OCI-LY3 (cell line): ENCODE results near the gene METTL17.
A peak's percentile ranks its signal among the peaks of the same experiment; 100 is the strongest.

Source experiments
- H2AFZ ChIP-seq: fragments of 200-600, 300-600 bp; shearing (Covaris generic); 2 replicates; pipeline ENCODE4 v1.6.0; 2014; ENCODE audit warnings: antibody characterized with exemption, low read depth, low read length
- H3K27ac ChIP-seq: fragments of 200-600, 300-600 bp; sonication (generic); 2 replicates; pipeline ENCODE4 v1.5.1; 2014; ENCODE audit warnings: mild to moderate bottlenecking, low read length, moderate library complexity, mixed read lengths
- H3K27me3 ChIP-seq: fragments of 200-600, 300-600 bp; sonication (generic); 2 replicates; pipeline ENCODE4 v1.6.1; 2014; ENCODE audit warnings: low read depth, low read length, mixed read lengths
- H3K36me3 ChIP-seq: fragments of 200-600, 300-600 bp; sonication (generic); replicated peaks from 2 replicates; pipeline ENCODE3; 2014; ENCODE audit warnings: low read depth, low read length, mixed read lengths
- H3K4me1 ChIP-seq: fragments of 300-600, 200-600 bp; sonication (generic); 2 replicates; pipeline ENCODE4 v1.6.1; 2014; ENCODE audit warnings: low read length, mixed read lengths
- H3K4me2 ChIP-seq: fragments of 200-600, 300-600 bp; sonication (generic); 2 replicates; pipeline ENCODE4 v1.6.1; 2014; ENCODE audit warnings: low read length, mixed read lengths
- H3K4me3 ChIP-seq: fragments of 300-600, 200-600 bp; sonication (generic); 2 replicates; pipeline ENCODE4 v1.5.1; 2014; ENCODE audit warnings: antibody characterized with exemption, mild to moderate bottlenecking, low read length, moderate library complexity
- H3K79me2 ChIP-seq: fragments of 300-600, 200-600 bp; shearing (Covaris generic); 2 replicates; pipeline ENCODE4 v1.6.1; 2014; ENCODE audit warnings: mild to moderate bottlenecking, low read length, mixed read lengths
- H3K9ac ChIP-seq: fragments of 300-600, 200-600 bp; shearing (Covaris generic); 2 replicates; pipeline ENCODE4 v1.6.0; 2014; ENCODE audit warnings: mild to moderate bottlenecking, low read length, moderate library complexity
- H3K9me3 ChIP-seq: fragments of 200-600, 300-600 bp; shearing (Covaris generic); 2 replicates; pipeline ENCODE4 v1.6.1; 2014; ENCODE audit warnings: low read length, mixed read lengths; ENCODE audit not compliant: insufficient read depth
- H4K20me1 ChIP-seq: fragments of 200-600, 300-600 bp; sonication (generic); 2 replicates; pipeline ENCODE4 v1.6.1; 2016; ENCODE audit warnings: low read length, mixed read lengths; ENCODE audit not compliant: insufficient read depth
- EZH2phosphoT487 ChIP-seq: fragments of 200-600 bp; shearing (Covaris generic); IDR thresholded peaks from 2 replicates; pipeline ENCODE4 v1.6.1; 2018; ENCODE audit warnings: antibody characterized with exemption, mixed run types, low read depth
- TF ChIP-seq, protein P1 (sequence below): fragments of 200-600, 300-600 bp; sonication (generic); IDR thresholded peaks from 2 replicates; pipeline ENCODE4 v1.5.1; 2014; ENCODE audit warnings: antibody characterized with exemption, low read length, low read depth

Gene METTL17

GRCh38 chr14:21014761-21015190, 25.0 kb downstream of the METTL17 start:
- Histone ChIP-seq H3K9me3 (no peaks in the 10 kb centered on the region), H3K4me3 (no peak overlapping the region), H3K9ac (no peak overlapping the region), H3K36me3 (no peaks in the 10 kb centered on the region), H3K27ac (no peak overlapping the region), H3K4me2 (no peak overlapping the region), H4K20me1 (no peaks in the 10 kb centered on the region), H2AFZ (no peak overlapping the region), H3K4me1 (no peaks in the 10 kb centered on the region), H3K27me3 (peaks cover 39% of the 10 kb centered on the region), H3K79me2 (no peaks in the 10 kb centered on the region)
- TF ChIP-seq, protein P1, sequence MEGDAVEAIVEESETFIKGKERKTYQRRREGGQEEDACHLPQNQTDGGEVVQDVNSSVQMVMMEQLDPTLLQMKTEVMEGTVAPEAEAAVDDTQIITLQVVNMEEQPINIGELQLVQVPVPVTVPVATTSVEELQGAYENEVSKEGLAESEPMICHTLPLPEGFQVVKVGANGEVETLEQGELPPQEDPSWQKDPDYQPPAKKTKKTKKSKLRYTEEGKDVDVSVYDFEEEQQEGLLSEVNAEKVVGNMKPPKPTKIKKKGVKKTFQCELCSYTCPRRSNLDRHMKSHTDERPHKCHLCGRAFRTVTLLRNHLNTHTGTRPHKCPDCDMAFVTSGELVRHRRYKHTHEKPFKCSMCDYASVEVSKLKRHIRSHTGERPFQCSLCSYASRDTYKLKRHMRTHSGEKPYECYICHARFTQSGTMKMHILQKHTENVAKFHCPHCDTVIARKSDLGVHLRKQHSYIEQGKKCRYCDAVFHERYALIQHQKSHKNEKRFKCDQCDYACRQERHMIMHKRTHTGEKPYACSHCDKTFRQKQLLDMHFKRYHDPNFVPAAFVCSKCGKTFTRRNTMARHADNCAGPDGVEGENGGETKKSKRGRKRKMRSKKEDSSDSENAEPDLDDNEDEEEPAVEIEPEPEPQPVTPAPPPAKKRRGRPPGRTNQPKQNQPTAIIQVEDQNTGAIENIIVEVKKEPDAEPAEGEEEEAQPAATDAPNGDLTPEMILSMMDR, result peak; percentile 88
- TF ChIP-seq EZH2phosphoT487, result no peak

DNA sequence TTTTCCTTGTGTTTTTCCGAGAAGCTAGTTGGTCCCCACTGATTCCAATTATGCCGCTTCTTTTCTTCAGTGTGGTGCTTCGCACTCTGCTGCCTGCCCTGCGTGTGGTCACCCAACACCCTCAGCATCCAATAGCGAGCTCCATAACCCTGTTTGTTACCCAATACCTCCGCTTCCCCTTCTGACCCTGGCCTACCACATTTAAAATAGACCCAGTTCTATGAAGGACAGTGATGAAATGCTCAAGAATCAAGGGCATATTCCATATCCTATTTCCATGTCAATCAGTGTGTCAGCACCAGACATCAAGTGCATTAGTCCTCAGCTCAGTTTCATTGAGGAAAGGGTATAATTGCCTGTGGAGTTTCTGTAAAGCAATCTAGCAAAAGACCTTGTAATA, 25.5 kb downstream of the METTL17 start:
- no peaks in the 10 kb centered on the region for H3K36me3 ChIP-seq
- H2AFZ ChIP-seq, result no peak overlapping the region
- TF ChIP-seq EZH2phosphoT487, result no peak
- TF ChIP-seq, protein P1, result no peak
- no peaks in the 10 kb centered on the region for H4K20me1 ChIP-seq
- no peak overlapping the region for H3K9ac ChIP-seq
- no peak overlapping the region for H3K4me2 ChIP-seq
- H3K27me3 ChIP-seq, result peaks cover 39% of the 10 kb centered on the region
- no peak overlapping the region for H3K4me3 ChIP-seq
- H3K4me1 ChIP-seq, result no peaks in the 10 kb centered on the region
- no peaks in the 10 kb centered on the region for H3K79me2 ChIP-seq
- no peak overlapping the region for H3K27ac ChIP-seq
- no peaks in the 10 kb centered on the region for H3K9me3 ChIP-seq

- H3K9me3 ChIP-seq, result no peaks in the 10 kb centered on the region
- H3K79me2 ChIP-seq, result no peaks in the 10 kb centered on the region
- H3K4me2 ChIP-seq, result no peak overlapping the region
- H4K20me1 ChIP-seq, result no peaks in the 10 kb centered on the region
- H3K27me3 ChIP-seq, result peaks cover 40% of the 10 kb centered on the region
- no peak overlapping the region for H2AFZ ChIP-seq
- no peak for TF ChIP-seq EZH2phosphoT487
- TF ChIP-seq, protein P1, result no peak
- no peak overlapping the region for H3K27ac ChIP-seq
- H3K4me3 ChIP-seq, result no peak overlapping the region
- no peaks in the 10 kb centered on the region for H3K36me3 ChIP-seq
- no peaks in the 10 kb centered on the region for H3K4me1 ChIP-seq
- H3K9ac ChIP-seq, result no peak overlapping the region
Measured at GRCh38 chr14:21016413-21017190, 26.8 kb downstream of the METTL17 start.

DNA sequence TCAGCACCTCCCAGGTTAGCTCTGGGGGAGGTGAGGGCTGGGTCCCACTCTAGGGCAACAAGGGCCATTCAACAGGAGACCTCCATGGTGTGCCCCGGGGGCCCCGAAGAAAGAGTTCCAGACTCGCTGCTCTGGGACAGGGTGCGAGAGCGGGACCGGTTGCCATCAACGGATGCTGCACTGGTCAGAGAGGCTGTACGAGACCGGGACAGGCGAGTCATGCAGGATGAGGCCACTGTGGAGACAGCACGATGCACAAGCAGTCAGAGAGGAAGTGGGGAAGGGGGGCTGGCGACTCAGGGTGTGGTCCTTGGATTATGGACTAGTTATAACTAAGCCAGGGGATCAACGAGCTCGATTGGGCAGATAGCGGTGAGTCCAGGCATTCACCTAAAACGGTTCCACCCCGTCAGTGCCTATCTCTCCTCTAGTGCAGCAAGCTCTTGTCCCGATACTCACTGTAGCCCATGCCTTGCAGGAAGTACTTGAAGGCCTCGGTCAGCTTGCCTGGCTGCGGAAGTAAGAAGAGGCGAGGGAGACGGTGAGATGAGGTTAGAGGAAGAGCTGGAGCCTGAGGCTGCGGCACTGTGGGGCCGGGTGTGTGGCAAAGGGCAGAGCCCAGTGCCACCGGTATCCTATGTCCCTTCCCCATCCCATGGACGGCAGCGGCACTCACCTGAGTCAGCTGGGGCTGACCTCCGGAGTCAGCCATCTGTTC, 27.9 kb downstream of the METTL17 start:
- no peaks in the 10 kb centered on the region for H3K79me2 ChIP-seq
- no peak overlapping the region for H2AFZ ChIP-seq
- H3K4me1 ChIP-seq, result no peaks in the 10 kb centered on the region
- no peak overlapping the region for H3K27ac ChIP-seq
- peaks cover 37% of the 10 kb centered on the region for H3K27me3 ChIP-seq
- no peaks in the 10 kb centered on the region for H4K20me1 ChIP-seq
- H3K9me3 ChIP-seq, result no peaks in the 10 kb centered on the region
- TF ChIP-seq EZH2phosphoT487, result no peak
- TF ChIP-seq, protein P1, result no peak
- H3K4me2 ChIP-seq, result no peak overlapping the region
- no peak overlapping the region for H3K4me3 ChIP-seq
- no peak overlapping the region for H3K9ac ChIP-seq
- H3K36me3 ChIP-seq, result no peaks in the 10 kb centered on the region
